Mucosa of descending colon (tissue), 3 donors: ENCODE results near the gene YARS2. TPM values are rescaled to one million over a fixed set of nuclear protein-coding genes. Genes with fewer than 3 reads are reported as not detected.

Experiments
- ATAC-seq: fragments of 200-7000 bp; cut with Tn5 transposase; one replicate; pipeline ENCODE4 v1.9.1; 2020; ENCODE audit warnings: mild to moderate bottlenecking, moderate library complexity
- DNase-seq, 3 donors: peaks; one replicate each; pipeline ENCODE4 v3.0.0-alpha.2; 2020
- H3K36me3 ChIP-seq: fragments of 200-600 bp; one replicate; pipeline ENCODE4 v1.8.0; 2021; ENCODE audit warnings: low read depth, mild to moderate bottlenecking
- H3K4me1 ChIP-seq: fragments of 200-600 bp; one replicate; pipeline ENCODE4 v1.8.0; 2021; ENCODE audit warnings: low read depth, mild to moderate bottlenecking
- H3K4me3 ChIP-seq: fragments of 200-600 bp; one replicate; pipeline ENCODE4 v1.8.0; 2021; ENCODE audit warnings: mild to moderate bottlenecking
- H3K9me3 ChIP-seq: fragments of 200-600 bp; one replicate; pipeline ENCODE4 v1.8.0; 2021; ENCODE audit warnings: mild to moderate bottlenecking
- CTCF ChIP-seq: fragments of 200-600 bp; IDR thresholded peaks from one replicate; pipeline ENCODE4 v1.8.0; 2022; ENCODE audit warnings: antibody characterized with exemption, mild to moderate bottlenecking
- intact Hi-C, 2 donors: fragments of 100-400 bp; cut with DNase I in 1 of 2; cut with micrococcal nuclease in 1 of 2; formaldehyde crosslinking; loops; one replicate each; pipeline versions ENCODE4 v1.11.0 to v1.11.1; 2022; cut with DNase I, micrococcal nuclease
- total RNA-seq, 3 donors: library from RNA; stranded (reverse); fragmentation: NEBNext Ultra II Directional in 2 of 3; extraction: Animal tissue kit (Norgen Biotek cat#: 25700) in 2 of 3; gene quantifications; one replicate each; pipeline versions ENCODE4 v1.2.1 to v1.2.4, GENCODE V29; 2021 to 2023
- donor health status: DM: no; HTN: no; CAD: no; lungs with moderate emphysema.
- donor health status: DM: no; HTN: no; CAD: no.
- donor health status: DM: no; HTN: yes; CAD: no.

Gene YARS2
- total RNA-seq, 3 donors from 2014 or later: 11.7 to 13.4 (median 12.0) TPM

- Histone ChIP-seq H3K36me3 (no peaks in the 10 kb centered on the region), H3K4me1 (peaks cover 1% of the 10 kb centered on the region), H3K9me3 (no peaks in the 10 kb centered on the region), H3K4me3 (no peak overlapping the region)
- TF ChIP-seq CTCF: no peak
- ATAC-seq (no peak), DNase-seq (no peak)
- intact Hi-C loops: no loop called here
Measured at GRCh38 chr12:32761716-32762115, 6.0 kb upstream of the YARS2 start.

- no peak overlapping the region for H3K4me3 ChIP-seq
- no peaks in the 10 kb centered on the region for H3K36me3 ChIP-seq
- intact Hi-C loops: loop anchor here in 1 of 2 donors (10.0 kb wide), 1 partner anchor 158 kb away; no protein-coding TSS in a partner anchor
- TF ChIP-seq CTCF: no peak
- no peaks in the 10 kb centered on the region for H3K9me3 ChIP-seq
- no peak for DNase-seq
- no peak for ATAC-seq
- peaks cover 20% of the 10 kb centered on the region for H3K4me1 ChIP-seq
Measured at GRCh38 chr12:32757157-32757556, 1.5 kb upstream of the YARS2 start.

- ATAC-seq: no peak
- Histone ChIP-seq H3K4me3 (no peak overlapping the region), H3K9me3 (no peaks in the 10 kb centered on the region), H3K36me3 (no peaks in the 10 kb centered on the region), H3K4me1 (peaks cover 20% of the 10 kb centered on the region)
- DNase-seq: peak in 1 of 3 donors; percentile 32
- intact Hi-C loops: loop anchor here in 1 of 2 donors (10.0 kb wide), 1 partner anchor 158 kb away; no protein-coding TSS in a partner anchor
- TF ChIP-seq CTCF: no peak
Measured at GRCh38 chr12:32756476-32757066, 874 bp upstream of the YARS2 start.

- peak overlapping the region; percentile 75 for H3K4me3 ChIP-seq
- intact Hi-C loops: loop anchor here in 1 of 2 donors (10.0 kb wide), 1 partner anchor 160 kb away; no protein-coding TSS in a partner anchor
- peak; percentile 64 for TF ChIP-seq CTCF
- H3K9me3 ChIP-seq: no peaks in the 10 kb centered on the region
- H3K36me3 ChIP-seq: no peaks in the 10 kb centered on the region
- peak; percentile 82 for ATAC-seq
- H3K4me1 ChIP-seq: peaks cover 20% of the 10 kb centered on the region
- DNase-seq: peak; percentile 83 to 90 (median 89)
Measured at GRCh38 chr12:32755051-32755653, 545 bp downstream of the YARS2 start.

- no peak for TF ChIP-seq CTCF
- H3K9me3 ChIP-seq: no peaks in the 10 kb centered on the region
- peaks cover 5% of the 10 kb centered on the region for H3K36me3 ChIP-seq
- DNase-seq (no peak), ATAC-seq (no peak)
- intact Hi-C loops: loop anchor here in 1 of 2 donors (10.0 kb wide), 1 partner anchor 161 kb away; no protein-coding TSS in a partner anchor
- peaks cover 20% of the 10 kb centered on the region for H3K4me1 ChIP-seq
- no peak overlapping the region for H3K4me3 ChIP-seq
Measured at GRCh38 chr12:32754111-32754510, 1.6 kb downstream of the YARS2 start.
